H1 (cell line): ENCODE data around the gene FOXL3. TPM values are rescaled to one million over a fixed set of nuclear protein-coding genes. Genes with fewer than 3 reads are reported as not detected.

ENCODE experiments used
- CTCF ChIA-PET: fragments of 300-600 bp; sonication (Branson Sonifier 250); formaldehyde crosslinking; loops from one replicate; lab custom pipeline; 2021; ENCODE audit not compliant: partially characterized antibody; lab: Charles Lee
- POLR2A ChIA-PET: fragments of 300-600 bp; sonication (Branson Sonifier 250); formaldehyde crosslinking; loops from one replicate; lab custom pipeline; 2021; ENCODE audit warnings: inconsistent platforms; ENCODE audit not compliant: partially characterized antibody; lab: Charles Lee
- DNase-seq, 2 experiments: peaks; one replicate each; pipeline versions ENCODE4 v3.0.0 to v3.0.0-alpha.2; 2010 to 2022; ENCODE audit warnings: low spot score in 2 of 2, low read depth in 1 of 2, mixed read lengths in 1 of 2
- FAIRE-seq: peaks from 2 replicates; lab custom pipeline; 2011; peaks lifted over from hg19 to GRCh38; lab: Jason Lieb, UNC
- H2AFZ ChIP-seq: 2 replicates; pipeline ENCODE4 v1.8.1; 2012; ENCODE audit warnings: low read length, inconsistent platforms
- H2AK5ac ChIP-seq: 2 replicates; pipeline ENCODE4 v1.6.1; 2013; ENCODE audit warnings: low read depth, low read length
- H2BK120ac ChIP-seq: replicated peaks from 2 replicates; pipeline ENCODE3; 2013; ENCODE audit warnings: low read depth, low read length, inconsistent platforms
- H2BK12ac ChIP-seq: 2 replicates; pipeline ENCODE4 v1.6.1; 2013; ENCODE audit warnings: low read depth, low read length
- H2BK15ac ChIP-seq: 2 replicates; pipeline ENCODE4 v1.6.1; 2013; ENCODE audit warnings: low read length
- H2BK20ac ChIP-seq: 2 replicates; pipeline ENCODE4 v1.6.1; 2013; ENCODE audit warnings: low read length
- H2BK5ac ChIP-seq: 2 replicates; pipeline ENCODE4 v1.6.1; 2013; ENCODE audit warnings: low read depth, low read length
- H3K14ac ChIP-seq: 2 replicates; pipeline ENCODE4 v1.6.1; 2013; ENCODE audit warnings: inconsistent platforms; ENCODE audit not compliant: insufficient read length
- H3K18ac ChIP-seq: 2 replicates; pipeline ENCODE4 v1.6.1; 2013; ENCODE audit warnings: low read length; ENCODE audit errors: extremely low read depth
- H3K23ac ChIP-seq: 2 replicates; pipeline ENCODE4 v1.6.1; 2013; ENCODE audit warnings: inconsistent platforms; ENCODE audit not compliant: insufficient read length
- H3K23me2 ChIP-seq: 2 replicates; pipeline ENCODE4 v1.6.1; 2013; ENCODE audit warnings: low read depth, low read length
- H3K27ac ChIP-seq: 2 replicates; pipeline ENCODE4 v1.6.1; 2011; ENCODE audit warnings: low read depth, low read length, inconsistent platforms
- H3K27me3 ChIP-seq, 4 experiments: replicated peaks in 1 of 4; 1 replicate in 1 of 4; 2 replicates in 3 of 4; pipeline versions ENCODE4 v1.6.1 to v1.8.1; 2011 to 2013; ENCODE audit warnings: low read length in 3 of 4, mild to moderate bottlenecking in 3 of 4, inconsistent platforms in 2 of 4, mixed read lengths in 2 of 4, moderate library complexity in 1 of 4; ENCODE audit not compliant: control insufficient read depth in 3 of 4, insufficient read depth in 3 of 4; ENCODE audit errors: extremely low read depth in 1 of 4
- H3K36me3 ChIP-seq, 4 experiments: 2 replicates each; pipeline versions ENCODE4 v1.6.1 to v1.8.1; 2011 to 2013; ENCODE audit warnings: mild to moderate bottlenecking in 4 of 4, low read length in 3 of 4, moderate library complexity in 2 of 4, control low read depth in 1 of 4, inconsistent platforms in 1 of 4; ENCODE audit not compliant: insufficient read depth in 4 of 4, control insufficient read depth in 2 of 4
- H3K4ac ChIP-seq: replicated peaks from 2 replicates; pipeline ENCODE3; 2013; ENCODE audit warnings: low read length, low read depth, mixed read lengths, inconsistent platforms; ENCODE audit not compliant: insufficient read length
- H3K4me1 ChIP-seq, 4 experiments: replicated peaks in 1 of 4; 1 replicate in 1 of 4; 2 replicates in 3 of 4; pipeline versions ENCODE4 v1.6.1 to v1.8.1; 2011 to 2013; ENCODE audit warnings: low read length in 3 of 4, inconsistent platforms in 2 of 4, mixed read lengths in 1 of 4; ENCODE audit not compliant: insufficient read depth in 4 of 4, control insufficient read depth in 3 of 4
- H3K4me2 ChIP-seq, 2 experiments: 2 replicates each; pipeline versions ENCODE4 v1.6.1 to v1.8.1; 2011 to 2013; ENCODE audit warnings: low read depth in 2 of 2, low read length in 2 of 2, control low read depth in 1 of 2, inconsistent platforms in 1 of 2, mild to moderate bottlenecking in 1 of 2; ENCODE audit not compliant: insufficient read depth in 1 of 2
- H3K4me3 ChIP-seq, 4 experiments: fragments of 200-600, 300-600 bp in 1 of 4; sonication (generic), shearing (Covaris generic), sonication (Bioruptor Twin) in 1 of 4; 2 replicates each; pipeline versions ENCODE4 v1.5.1 to v1.8.1; 2011 to 2016; ENCODE audit warnings: low read length in 4 of 4, low read depth in 3 of 4, control low read depth in 2 of 4, inconsistent platforms in 2 of 4, mild to moderate bottlenecking in 2 of 4, mixed read lengths in 1 of 4, moderate library complexity in 1 of 4; ENCODE audit not compliant: insufficient read depth in 2 of 4; ENCODE audit errors: extremely low read depth in 1 of 4
- H3K56ac ChIP-seq: replicated peaks from 2 replicates; pipeline ENCODE3; 2013; ENCODE audit warnings: low read depth, mild to moderate bottlenecking, mixed read lengths, low read length, inconsistent platforms; ENCODE audit not compliant: insufficient read length
- H3K79me1 ChIP-seq: 2 replicates; pipeline ENCODE4 v1.6.1; 2013; ENCODE audit warnings: low read depth, low read length, control low read depth
- H3K79me2 ChIP-seq, 2 experiments: 2 replicates each; pipeline versions ENCODE4 v1.6.1 to v1.8.1; 2012 to 2013; ENCODE audit warnings: low read length in 2 of 2, mild to moderate bottlenecking in 2 of 2, inconsistent platforms in 1 of 2; ENCODE audit not compliant: insufficient read depth in 2 of 2, control insufficient read depth in 1 of 2
- H3K9ac ChIP-seq, 4 experiments: replicated peaks in 1 of 4; 1 replicate in 1 of 4; 2 replicates in 3 of 4; pipeline versions ENCODE4 v1.6.1 to v1.8.1; 2011 to 2013; ENCODE audit warnings: low read depth in 3 of 4, low read length in 3 of 4, control low read depth in 2 of 4, mild to moderate bottlenecking in 2 of 4, moderate library complexity in 2 of 4, inconsistent platforms in 1 of 4; ENCODE audit errors: extremely low read depth in 1 of 4
- H3K9me3 ChIP-seq, 2 experiments: 2 replicates each; pipeline versions ENCODE4 v1.6.1 to v1.8.1; 2012 to 2013; ENCODE audit warnings: mild to moderate bottlenecking in 2 of 2, moderate library complexity in 2 of 2, control low read depth in 1 of 2, inconsistent platforms in 1 of 2, low read depth in 1 of 2, low read length in 1 of 2, mixed read lengths in 1 of 2; ENCODE audit not compliant: insufficient read depth in 2 of 2
- H4K20me1 ChIP-seq, 2 experiments: replicated peaks in 1 of 2; 2 replicates each; pipeline versions ENCODE3 to v1.8.1; 2011 to 2013; ENCODE audit warnings: inconsistent platforms in 2 of 2, low read length in 2 of 2, mild to moderate bottlenecking in 1 of 2; ENCODE audit not compliant: insufficient read depth in 2 of 2, control insufficient read depth in 1 of 2
- H4K5ac ChIP-seq: 2 replicates; pipeline ENCODE4 v1.6.1; 2013; ENCODE audit warnings: low read length, low read depth, mixed read lengths, inconsistent platforms; ENCODE audit not compliant: insufficient read length
- H4K8ac ChIP-seq: 2 replicates; pipeline ENCODE4 v1.8.0; 2013; ENCODE audit warnings: mild to moderate bottlenecking, moderate library complexity, low read length, inconsistent platforms; ENCODE audit not compliant: insufficient read depth; ENCODE audit errors: extremely low read depth
- H4K91ac ChIP-seq: replicated peaks from 2 replicates; pipeline ENCODE3; 2013; ENCODE audit warnings: low read length, mixed read lengths, inconsistent platforms; ENCODE audit not compliant: insufficient read length
- CBX5 ChIP-seq: fragments of 300-800, 300-1000 bp; sonication (generic); IDR thresholded peaks from 2 replicates; pipeline ENCODE4 v1.7.1; 2016; ENCODE audit warnings: antibody characterized with exemption, low read length, low read depth
- CHD2 ChIP-seq: IDR thresholded peaks from 2 replicates; pipeline ENCODE4 v1.6.1; 2012; ENCODE audit warnings: low read length, improper control_type of control experiment
- NANOG ChIP-seq: IDR thresholded peaks from 2 replicates; pipeline ENCODE4 v1.6.1; 2011; ENCODE audit warnings: low read length, low read depth, mild to moderate bottlenecking, inconsistent platforms; ENCODE audit not compliant: insufficient read depth, poor library complexity, severe bottlenecking
- RAD21 ChIP-seq, 2 experiments: IDR thresholded peaks in 1 of 2; conservative IDR thresholded peaks in 1 of 2; 2 replicates each; pipeline ENCODE4 v1.6.1; 2011; ENCODE audit warnings: low read depth in 2 of 2, low read length in 2 of 2, improper control_type of control experiment in 1 of 2, inconsistent platforms in 1 of 2, mild to moderate bottlenecking in 1 of 2, moderate library complexity in 1 of 2
- RXRA ChIP-seq: IDR thresholded peaks from 2 replicates; pipeline ENCODE4 v1.6.1; 2011; ENCODE audit warnings: low read depth, mild to moderate bottlenecking, low read length, moderate library complexity; ENCODE audit not compliant: insufficient read depth
- SIN3A ChIP-seq, 2 experiments: IDR thresholded peaks in 1 of 2; conservative IDR thresholded peaks in 1 of 2; 2 replicates each; pipeline ENCODE4 v1.6.1; 2011 to 2012; ENCODE audit warnings: low read length in 2 of 2, improper control_type of control experiment in 1 of 2, low read depth in 1 of 2, mild to moderate bottlenecking in 1 of 2
- SIX5 ChIP-seq: IDR thresholded peaks from 2 replicates; pipeline ENCODE4 v1.6.1; 2011; ENCODE audit warnings: mild to moderate bottlenecking, low read depth, low read length
- WGBS, 2 experiments: shearing (Covaris generic) in 1 of 2; methylation state at CpG; one replicate each; pipeline versions ENCODE4 v1.1.6 to v1.1.7; 2013 to 2015; ENCODE audit warnings: low lambda C conversion rate in 2 of 2, mixed read lengths in 2 of 2, inconsistent platforms in 1 of 2, low coverage in 1 of 2, missing lambda C conversion rate in 1 of 2; ENCODE audit not compliant: insufficient replicate concordance in 2 of 2, insufficient coverage in 1 of 2, insufficient read length in 1 of 2; ENCODE audit errors: extremely low coverage in 1 of 2, missing lambda C conversion rate in 1 of 2; 5-methylcytosine and 5-hydroxymethylcytosine counted together
- polyA plus RNA-seq, 7 experiments: library from polyadenylated mRNA; depleted of rRNA in 3 of 7; stranded (reverse) in 5 of 7; unstranded in 2 of 7; fragments of >200 nt in 5 of 7; fragments of 200-250 nt in 2 of 7; gene quantifications; 1 replicate in 5 of 7; 2 replicates in 1 of 7; 4 replicates in 1 of 7; pipeline versions ENCODE4 v1.2.1 to v1.2.3, GENCODE V29; 2011 to 2013; ENCODE audit warnings: missing spikeins in 2 of 7, mixed read lengths in 2 of 7
- total RNA-seq: library from RNA; stranded (reverse); fragmentation: NEBNext Ultra II Directional; extraction: Animal tissue kit (Norgen Biotek cat#: 25700); gene quantifications from 2 replicates; pipeline ENCODE4 v1.2.1, GENCODE V29; 2021

FOXL3 gene
- total and polyA plus RNA-seq, 2 of the 8 experiments (the other 6 are each of a cell fraction or from before 2014, with no cell fraction given): not detected

- Histone ChIP-seq H3K9ac (no peak overlapping the region), H2BK20ac (no peak overlapping the region), H3K4me1 (no peaks in the 10 kb centered on the region), H3K4me2 (no peak overlapping the region), H3K18ac (no peak overlapping the region), H3K23me2 (no peaks in the 10 kb centered on the region), H2BK12ac (no peak overlapping the region), H3K4me3 (no peak overlapping the region), H2BK15ac (no peak overlapping the region), H3K14ac (no peak overlapping the region), H2BK120ac (no peak overlapping the region), H3K27me3 (peaks cover 0 to 2% (median 0%) of the 10 kb centered on the region in 4 experiments; a peak in 1 of 7 replicates), H3K9me3 (peaks cover 51 to 94% of the 10 kb centered on the region in 2 experiments), H2AFZ (no peak overlapping the region), H4K5ac (no peak overlapping the region), H3K4ac (no peak overlapping the region), H3K23ac (no peak overlapping the region), H4K8ac (no peak overlapping the region), H3K56ac (no peak overlapping the region), H2BK5ac (no peak overlapping the region), H4K91ac (no peak overlapping the region), H3K79me1 (0 out of 2 replicates have a peak, but pooled peaks cover 2% of the 10 kb centered on the region), H3K36me3 (peaks cover 0 to 13% (median 6%) of the 10 kb centered on the region in 4 experiments; a peak in 6 of 8 replicates), H2AK5ac (no peak overlapping the region), H3K79me2 (no peaks in the 10 kb centered on the region), H4K20me1 (no peaks in the 10 kb centered on the region), H3K27ac (no peak overlapping the region)
- no peak for TF ChIP-seq RXRA
- no peak for TF ChIP-seq NANOG
- no peak for TF ChIP-seq CHD2
- no peak for TF ChIP-seq RAD21 (IDR thresholded peaks at IDR 0.05 in 1 of 2, conservative IDR thresholded peaks at IDR 0.05 in 1 of 2; ENCODE audit: low read depth in 2 of 2, low read length in 2 of 2)
- TF ChIP-seq SIN3A (conservative IDR thresholded peaks at IDR 0.05 in 1 of 2, IDR thresholded peaks at IDR 0.05 in 1 of 2; ENCODE audit: low read depth in 1 of 2, low read length in 2 of 2): no peak
- no peak for TF ChIP-seq CBX5
- TF ChIP-seq SIX5: no peak
- ChIA-PET POLR2A (no interaction called here), CTCF (interaction anchor here (0.9 to 3.6 kb wide), 13 partner anchors 11 to 223 kb away, joined by 3 to 21 read pairs (median 6); partner anchors contain the start of gene FOXL3)
- FAIRE-seq (no peak), DNase-seq (no peak)
- WGBS, 2 experiments: 89% methylated on average over 24 of the region's 25 CpGs; no CpG with 5 or more reads in 1 of the 2 experiments
Observed at GRCh38 chr7:265192-265997, 24.6 kb upstream of the FOXL3 start.
